ENCODE results near the gene TBC1D8. TPM values are rescaled to one million over a fixed set of nuclear protein-coding genes. Genes with fewer than 3 reads are reported as not detected.

The TBC1D8 gene
- total and polyA plus RNA-seq, 2 experiments from 2014 or later = 18.0 to 36.9 TPM

DNA sequence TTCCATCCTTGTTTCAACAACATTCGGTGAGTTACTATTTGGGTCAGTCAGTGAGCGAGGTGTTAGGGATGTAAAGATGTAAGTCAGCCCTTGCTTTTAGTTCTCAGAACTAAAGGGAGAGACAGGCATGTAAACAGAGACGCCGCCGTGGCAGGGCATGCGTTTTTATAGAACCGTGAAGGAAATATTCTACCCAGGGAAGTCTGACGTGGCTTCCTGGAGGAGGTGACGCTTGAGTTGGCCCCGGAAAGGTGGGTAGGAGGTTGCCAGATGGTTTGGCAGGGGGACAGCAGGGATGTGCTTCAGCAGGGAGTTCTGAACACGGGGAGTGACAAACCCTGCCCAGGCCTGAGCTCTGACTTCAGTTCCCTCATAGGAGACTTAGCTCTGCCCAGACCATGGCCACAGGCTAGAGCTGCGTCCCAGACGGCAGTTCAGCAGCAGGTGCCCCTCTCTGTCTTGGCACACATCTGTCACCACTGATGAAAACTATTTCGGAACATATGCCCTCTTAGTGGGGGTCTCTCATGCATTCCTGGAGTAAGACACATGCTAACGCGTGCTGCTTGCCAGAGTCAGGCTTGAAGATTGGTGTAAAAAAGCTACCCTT, 172.5 kb downstream of the TBC1D8 start:
- no peaks in the 10 kb centered on the region; the same call in 1 of the 2 replicates for H3K36me3 ChIP-seq (ENCODE audit: insufficient read depth)
- ATAC-seq = no peak
- TF ChIP-seq EZH2phosphoT487 (IDR thresholded peaks at IDR 0.05; ENCODE audit: unreplicated experiment) = no peak
- no peak for TF ChIP-seq ZNF462 (CRISPR knock-in tag; IDR thresholded peaks at IDR 0.05)
- no peak for TF ChIP-seq ZNF331 (CRISPR knock-in tag; IDR thresholded peaks at IDR 0.05; ENCODE audit: low read depth)
- no peak for TF ChIP-seq NANOG (IDR thresholded peaks at IDR 0.05; ENCODE audit: borderline replicate concordance)
- TF ChIP-seq EZH2 (IDR thresholded peaks at IDR 0.05; ENCODE audit: low read depth, unreplicated experiment) = no peak
- TF ChIP-seq ZNF114 (CRISPR knock-in tag; IDR thresholded peaks at IDR 0.05) = no peak
- no peak for TF ChIP-seq CREB1 (CRISPR knock-in tag; IDR thresholded peaks at IDR 0.05; ENCODE audit: low read depth)
- TF ChIP-seq, protein P1, sequence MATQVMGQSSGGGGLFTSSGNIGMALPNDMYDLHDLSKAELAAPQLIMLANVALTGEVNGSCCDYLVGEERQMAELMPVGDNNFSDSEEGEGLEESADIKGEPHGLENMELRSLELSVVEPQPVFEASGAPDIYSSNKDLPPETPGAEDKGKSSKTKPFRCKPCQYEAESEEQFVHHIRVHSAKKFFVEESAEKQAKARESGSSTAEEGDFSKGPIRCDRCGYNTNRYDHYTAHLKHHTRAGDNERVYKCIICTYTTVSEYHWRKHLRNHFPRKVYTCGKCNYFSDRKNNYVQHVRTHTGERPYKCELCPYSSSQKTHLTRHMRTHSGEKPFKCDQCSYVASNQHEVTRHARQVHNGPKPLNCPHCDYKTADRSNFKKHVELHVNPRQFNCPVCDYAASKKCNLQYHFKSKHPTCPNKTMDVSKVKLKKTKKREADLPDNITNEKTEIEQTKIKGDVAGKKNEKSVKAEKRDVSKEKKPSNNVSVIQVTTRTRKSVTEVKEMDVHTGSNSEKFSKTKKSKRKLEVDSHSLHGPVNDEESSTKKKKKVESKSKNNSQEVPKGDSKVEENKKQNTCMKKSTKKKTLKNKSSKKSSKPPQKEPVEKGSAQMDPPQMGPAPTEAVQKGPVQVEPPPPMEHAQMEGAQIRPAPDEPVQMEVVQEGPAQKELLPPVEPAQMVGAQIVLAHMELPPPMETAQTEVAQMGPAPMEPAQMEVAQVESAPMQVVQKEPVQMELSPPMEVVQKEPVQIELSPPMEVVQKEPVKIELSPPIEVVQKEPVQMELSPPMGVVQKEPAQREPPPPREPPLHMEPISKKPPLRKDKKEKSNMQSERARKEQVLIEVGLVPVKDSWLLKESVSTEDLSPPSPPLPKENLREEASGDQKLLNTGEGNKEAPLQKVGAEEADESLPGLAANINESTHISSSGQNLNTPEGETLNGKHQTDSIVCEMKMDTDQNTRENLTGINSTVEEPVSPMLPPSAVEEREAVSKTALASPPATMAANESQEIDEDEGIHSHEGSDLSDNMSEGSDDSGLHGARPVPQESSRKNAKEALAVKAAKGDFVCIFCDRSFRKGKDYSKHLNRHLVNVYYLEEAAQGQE (IDR thresholded peaks at IDR 0.05; ENCODE audit: unreplicated experiment) = no peak
- TF ChIP-seq ETS1 (IDR thresholded peaks at IDR 0.05) = no peak
- no peak for TF ChIP-seq STAT1 (IDR thresholded peaks at IDR 0.05; ENCODE audit: unreplicated experiment)
- TF ChIP-seq POLR2AphosphoS5 (IDR thresholded peaks at IDR 0.05; ENCODE audit: low read depth) = no peak
- no peak for TF ChIP-seq JUNB (IDR thresholded peaks at IDR 0.05; ENCODE audit: unreplicated experiment)
- TF ChIP-seq CTCF (conservative IDR thresholded peaks at IDR 0.05; ENCODE audit: low read depth in 2 of 2) = no peak
- H3K79me2 ChIP-seq (replicated peaks; ENCODE audit: insufficient read depth) = no peaks in the 10 kb centered on the region
- Mint-ChIP-seq H3K4me1 (peaks cover 15% of the 10 kb centered on the region), H3K9me3 (no peaks in the 10 kb centered on the region), H3K27ac (peak overlapping the region; percentile 53; the same call in 1 of the 2 replicates), H3K4me3 (no peak overlapping the region), H3K36me3 (ENCODE audit: low read depth) (no peaks in the 10 kb centered on the region), H3K27me3 (ENCODE audit: insufficient read depth, low read depth, poor library complexity) (peaks cover 2% of the 10 kb centered on the region)
- H3K9me2 ChIP-seq (ENCODE audit: insufficient read depth) = no peaks in the 10 kb centered on the region
- H3K27me3 ChIP-seq (ENCODE audit: insufficient read depth) = no peaks in the 10 kb centered on the region
- H3K4me2 ChIP-seq = no peak overlapping the region
- DNase-seq (ENCODE audit: low spot score) = no peak
- no peak overlapping the region for H3K4me3 ChIP-seq
- no peaks in the 10 kb centered on the region for H3F3A ChIP-seq (replicated peaks; ENCODE audit: low read depth)
- H2AFZ ChIP-seq = no peak overlapping the region; the same call in 1 of the 2 replicates
- H4K20me1 ChIP-seq (replicated peaks; ENCODE audit: insufficient read depth) = no peaks in the 10 kb centered on the region
- H3K27ac ChIP-seq (ENCODE audit: low read depth) = no peak overlapping the region
- peaks cover 6% of the 10 kb centered on the region; the same call in 1 of the 2 replicates for H3K4me1 ChIP-seq (ENCODE audit: insufficient read depth)

Measured in GM23338 (cell line).